Measurements from ENCODE around the gene CNBD2.

DNA sequence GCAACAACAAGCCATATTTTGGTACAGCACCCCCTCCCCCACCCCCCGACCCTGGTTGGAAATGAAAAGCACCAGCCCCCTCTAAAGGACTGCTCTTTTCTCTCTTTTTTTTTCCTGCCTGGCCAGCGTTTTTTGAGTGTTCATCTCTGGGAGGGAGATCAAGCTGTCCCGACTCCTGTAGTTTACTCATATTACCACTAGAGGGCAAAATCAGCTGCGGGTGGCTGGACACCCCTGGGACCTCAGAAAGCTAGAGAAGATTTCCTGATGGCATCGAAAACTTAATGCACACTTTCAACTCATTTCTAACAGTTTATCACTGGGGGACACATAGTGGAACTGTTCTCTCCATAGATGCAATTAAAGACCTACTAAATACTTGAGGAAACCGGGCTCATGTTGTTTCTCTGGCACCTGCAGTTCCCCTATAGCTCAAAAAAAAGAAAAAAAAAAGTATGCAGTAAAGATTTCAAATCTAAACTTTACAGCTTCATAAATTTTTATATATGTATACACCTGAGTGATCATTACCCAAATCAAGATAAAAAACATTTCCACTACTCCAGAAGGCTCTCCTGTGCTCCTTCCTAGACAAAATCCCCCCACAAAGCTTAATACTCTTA, 24.4 kb downstream of the CNBD2 start:
- no peak for TF ChIP-seq POLR2A (IDR thresholded peaks at IDR 0.05; ENCODE audit: low read depth, low read length)
- TF ChIP-seq TAF1 (IDR thresholded peaks at IDR 0.05; ENCODE audit: low read depth, low read length) = no peak
- no peak for TF ChIP-seq POLR2AphosphoS5 (IDR thresholded peaks at IDR 0.05; ENCODE audit: low read depth, low read length)

All from GM12891 (cell line).